ENCODE data around the gene ZNF683. TPM values are rescaled to one million over a fixed set of nuclear protein-coding genes. Genes with fewer than 3 reads are reported as not detected.
A peak's percentile ranks its signal among the peaks of the same experiment; 100 is the strongest.

Gene ZNF683
- total and polyA plus RNA-seq, 9 of the 15 experiments (the other 6 are each of a cell fraction or from before 2014, with no cell fraction given): not detected

- TF ChIP-seq ESRRB (CRISPR knock-in tag; IDR thresholded peaks at IDR 0.05; ENCODE audit: borderline replicate concordance): no peak
- TF ChIP-seq SIN3B (IDR thresholded peaks at IDR 0.05; ENCODE audit: low read depth): no peak
- no peak for TF ChIP-seq ZNF639 (CRISPR knock-in tag; conservative IDR thresholded peaks at IDR 0.05 in 1 of 2, IDR thresholded peaks at IDR 0.05 in 1 of 2)
- TF ChIP-seq ETV5 (CRISPR knock-in tag; IDR thresholded peaks at IDR 0.05; ENCODE audit: low read depth): no peak
- TF ChIP-seq XRCC3 (IDR thresholded peaks at IDR 0.05): no peak
- no peak for TF ChIP-seq HES1 (IDR thresholded peaks at IDR 0.05; ENCODE audit: low read depth)
- TF ChIP-seq NBN (IDR thresholded peaks at IDR 0.05; ENCODE audit: low read depth): no peak
Observed at GRCh38 chr1:26344147-26344920, 28.2 kb downstream of the ZNF683 start (continued).

- CTCF ChIA-PET (ENCODE audit: low intra/inter-chr PET ratio): no interaction called here
- no peak for FAIRE-seq
- 0 out of 2 replicates have a peak, but pooled peaks have one; percentile 50 for TF ChIP-seq SMARCA5 (IDR thresholded peaks at IDR 0.05)
- TF ChIP-seq HMGXB4 (CRISPR knock-in tag; IDR thresholded peaks at IDR 0.05): no peak
- TF ChIP-seq BCOR (IDR thresholded peaks at IDR 0.05): peak; percentile 77
- TF ChIP-seq FOS (IDR thresholded peaks at IDR 0.05; ENCODE audit: extremely low read depth, insufficient read length): no peak
- TF ChIP-seq BRD9 (IDR thresholded peaks at IDR 0.05; ENCODE audit: low read depth, partially characterized antibody): peak; percentile 68
- no peak for TF ChIP-seq TOE1 (IDR thresholded peaks at IDR 0.05; ENCODE audit: borderline replicate concordance)
- TF ChIP-seq TOE1 (CRISPR knock-in tag; IDR thresholded peaks at IDR 0.05; ENCODE audit: borderline replicate concordance, low read depth): no peak
- TF ChIP-seq ZNF165 (CRISPR knock-in tag; IDR thresholded peaks at IDR 0.05; ENCODE audit: borderline replicate concordance): no peak
- TF ChIP-seq KDM1A (IDR thresholded peaks at IDR 0.05): peak in 1 of 2 experiments; percentile 31; a peak in 2 of 4 replicates
Observed at GRCh38 chr1:26340047-26340481, 32.5 kb downstream of the ZNF683 start.

More at GRCh38 chr1:26340047-26340481, 32.5 kb downstream of the ZNF683 start:
- POLR2A ChIA-PET: interaction anchor here (2.2 kb wide), 1 partner anchor 18 kb away, joined by 5 read pairs; no protein-coding TSS in a partner anchor
- no peaks in the 10 kb centered on the region for H3K9me3 ChIP-seq (replicated peaks; ENCODE audit: control insufficient read depth, insufficient read depth, low read depth, low read length)
- no peak overlapping the region for H2AFZ ChIP-seq (ENCODE audit: low read depth, low read length)
- DNase-seq (ENCODE audit: extremely low read depth in 1 of 4, low spot score in 3 of 4) (no peak), ATAC-seq (no peak)
- H3K9ac ChIP-seq (ENCODE audit: insufficient read depth in 1 of 2, low read depth in 2 of 2, low read length in 2 of 2): 0 out of 4 replicates have a peak overlapping the region, but pooled peaks of 1 of the 2 experiments have one; percentile 31
- in situ Hi-C loops (cut with MboI) (no loop called here), intact Hi-C loops (cut with micrococcal nuclease) (no loop called here)
- no peaks in the 10 kb centered on the region for H3K36me3 ChIP-seq (ENCODE audit: control insufficient read depth, insufficient read depth, low read length)
- H3K27ac ChIP-seq (ENCODE audit: extremely low read depth, low read depth, low read length): no peak overlapping the region
- WGBS (ENCODE audit: insufficient coverage, low coverage, missing lambda C conversion rate): 50% methylated on average over 4 of the region's 4 CpGs
- H3K27me3 ChIP-seq (ENCODE audit: control insufficient read depth in 2 of 2, insufficient read depth in 2 of 2, low read length in 2 of 2): no peaks in the 10 kb centered on the region
- no peak overlapping the region for H3K4me2 ChIP-seq (ENCODE audit: insufficient read depth, low read length)
- H3K4me1 ChIP-seq (replicated peaks in 1 of 2; ENCODE audit: control insufficient read depth in 2 of 2, insufficient read depth in 2 of 2, low read length in 2 of 2): peaks cover 14 to 28% of the 10 kb centered on the region in 2 experiments
- no peak overlapping the region for H3K4me3 ChIP-seq
- H4K20me1 ChIP-seq (replicated peaks; ENCODE audit: control insufficient read depth, insufficient read depth, low read length): no peaks in the 10 kb centered on the region
- H3K79me2 ChIP-seq (ENCODE audit: control insufficient read depth, insufficient read depth, low read length): no peaks in the 10 kb centered on the region
- peaks cover 4% of the 10 kb centered on the region for H3K9me1 ChIP-seq (ENCODE audit: control insufficient read depth, insufficient read depth, low read length)
- BruUV-seq (replicated peaks): no TSS peak
